CD14-positive monocyte (primary cell): Measurements from ENCODE around the gene SOS1. TPM values are rescaled to one million over a fixed set of nuclear protein-coding genes. Genes with fewer than 3 reads are reported as not detected.

Source experiments
- DNase-seq, 3 donors: peaks; one replicate each; pipeline ENCODE4 v3.0.0-alpha.2; 2011 to 2022
- H2AFZ ChIP-seq: 2 replicates; pipeline ENCODE4 v1.6.0; 2012; ENCODE audit warnings: mild to moderate bottlenecking, low read depth, low read length, inconsistent platforms; ENCODE audit not compliant: insufficient read depth, poor library complexity, severe bottlenecking
- H3K27ac ChIP-seq, 2 donors: 1 replicate in 1 of 2; 2 replicates in 1 of 2; pipeline ENCODE4 v1.5.1; 2012 to 2013; ENCODE audit warnings: low read length in 2 of 2, control low read depth in 1 of 2, inconsistent platforms in 1 of 2, low read depth in 1 of 2, mild to moderate bottlenecking in 1 of 2
- H3K27me3 ChIP-seq, 2 donors: one replicate each; pipeline versions ENCODE4 v1.6.0 to v1.6.1; 2011 to 2013; ENCODE audit warnings: low read length in 2 of 2; ENCODE audit not compliant: control insufficient read depth in 2 of 2, insufficient read depth in 2 of 2
- H3K36me3 ChIP-seq, 2 donors: replicated peaks in 1 of 2; 1 replicate in 1 of 2; 2 replicates in 1 of 2; pipeline versions ENCODE4 v1.5.1 to v1.6.1; 2012 to 2013; ENCODE audit warnings: low read length in 2 of 2, control low read depth in 1 of 2, inconsistent platforms in 1 of 2, mild to moderate bottlenecking in 1 of 2; ENCODE audit not compliant: insufficient read depth in 2 of 2, control insufficient read depth in 1 of 2
- H3K4me1 ChIP-seq, 2 donors: 1 replicate in 1 of 2; 2 replicates in 1 of 2; pipeline versions ENCODE4 v1.5.1 to v1.6.1; 2012 to 2013; ENCODE audit warnings: low read length in 2 of 2, control low read depth in 1 of 2, inconsistent platforms in 1 of 2, mild to moderate bottlenecking in 1 of 2, moderate library complexity in 1 of 2; ENCODE audit not compliant: insufficient read depth in 2 of 2, control insufficient read depth in 1 of 2
- H3K4me2 ChIP-seq: replicated peaks from 2 replicates; pipeline ENCODE3; 2012; ENCODE audit warnings: low read length, moderate library complexity, mild to moderate bottlenecking; ENCODE audit not compliant: poor library complexity, severe bottlenecking; ENCODE audit errors: extremely low read depth
- H3K4me3 ChIP-seq, 3 experiments: fragments of 200-600 bp in 1 of 3; sonication (generic) in 1 of 3; replicated peaks in 1 of 3; 1 replicate in 2 of 3; 2 replicates in 1 of 3; pipeline ENCODE4 v1.5.1; 2011 to 2013; ENCODE audit warnings: low read length in 3 of 3, mild to moderate bottlenecking in 3 of 3, control low read depth in 2 of 3, low read depth in 2 of 3, inconsistent platforms in 1 of 3, moderate library complexity in 1 of 3
- H3K79me2 ChIP-seq: 2 replicates; pipeline ENCODE4 v1.6.0; 2012; ENCODE audit warnings: mild to moderate bottlenecking, control low read depth, inconsistent platforms, low read length, moderate library complexity; ENCODE audit not compliant: insufficient read depth
- H3K9ac ChIP-seq: 2 replicates; pipeline ENCODE4 v1.6.0; 2017; ENCODE audit warnings: low read length, mild to moderate bottlenecking; ENCODE audit not compliant: insufficient read depth, poor library complexity, severe bottlenecking
- H3K9me3 ChIP-seq, 2 donors: replicated peaks in 1 of 2; 1 replicate in 1 of 2; 2 replicates in 1 of 2; pipeline versions ENCODE4 v1.5.1 to v1.6.1; 2012 to 2013; ENCODE audit warnings: low read length in 2 of 2, control low read depth in 1 of 2; ENCODE audit not compliant: control insufficient read depth in 1 of 2, insufficient read depth in 1 of 2
- H4K20me1 ChIP-seq: 2 replicates; pipeline ENCODE4 v1.6.0; 2012; ENCODE audit warnings: mild to moderate bottlenecking, low read length, control low read depth, moderate library complexity; ENCODE audit not compliant: insufficient read depth
- H3K27ac Mint-ChIP-seq, 7 donors: one replicate each; pipeline ENCODE4 v1.8.0; 2020; ENCODE audit warnings: mild to moderate bottlenecking in 7 of 7, mixed read lengths in 7 of 7, moderate library complexity in 6 of 7, inconsistent platforms in 2 of 7
- H3K27me3 Mint-ChIP-seq, 3 donors: one replicate each; pipeline ENCODE4 v1.8.0; 2021 to 2022; ENCODE audit warnings: low read depth in 3 of 3, mild to moderate bottlenecking in 3 of 3, mixed read lengths in 3 of 3, moderate library complexity in 3 of 3, inconsistent platforms in 1 of 3
- H3K36me3 Mint-ChIP-seq, 2 donors: one replicate each; pipeline ENCODE4 v1.8.0; 2020; ENCODE audit warnings: mixed read lengths in 2 of 2, inconsistent platforms in 1 of 2, mild to moderate bottlenecking in 1 of 2
- H3K4me1 Mint-ChIP-seq: one replicate; pipeline ENCODE4 v1.8.0; 2020; ENCODE audit warnings: mild to moderate bottlenecking, mixed read lengths
- H3K4me3 Mint-ChIP-seq, 2 donors: one replicate each; pipeline ENCODE4 v1.8.0; 2020; ENCODE audit warnings: mild to moderate bottlenecking in 2 of 2, mixed read lengths in 2 of 2, moderate library complexity in 1 of 2
- H3K9me3 Mint-ChIP-seq, 7 donors: one replicate each; pipeline ENCODE4 v1.8.0; 2020 to 2022; ENCODE audit warnings: mixed read lengths in 7 of 7, mild to moderate bottlenecking in 6 of 7, moderate library complexity in 6 of 7, inconsistent platforms in 2 of 7
- WGBS: methylation state at CpG from one replicate; pipeline ENCODE4 v1.1.5; 2013; ENCODE audit warnings: missing lambda C conversion rate; ENCODE audit not compliant: insufficient coverage; 5-methylcytosine and 5-hydroxymethylcytosine counted together
- intact Hi-C, 2 donors: fragments of 100-400 bp; cut with micrococcal nuclease; formaldehyde crosslinking; loops; one replicate each; pipeline versions ENCODE4 v1.15.0 to v1.15.1; 2023
- polyA plus RNA-seq, 3 donors: library from polyadenylated mRNA; depleted of rRNA in 1 of 3; unstranded in 2 of 3; stranded (reverse) in 1 of 3; fragments of 300-500 nt in 2 of 3; fragments of >200 nt in 1 of 3; fragmentation: Illumina TruSeq in 2 of 3; gene quantifications; 1 replicate in 2 of 3; 2 replicates in 1 of 3; pipeline ENCODE4 v1.2.3, GENCODE V29; 2012 to 2021
- TF ChIP-seq, protein P1 (sequence below): fragments of 200-600 bp; IDR thresholded peaks from one replicate; pipeline ENCODE4 v1.8.0; 2022; ENCODE audit warnings: antibody characterized with exemption, mild to moderate bottlenecking

The SOS1 gene
- polyA plus RNA-seq, 3 donors: 5.3 to 15.6 (median 7.7) TPM

DNA sequence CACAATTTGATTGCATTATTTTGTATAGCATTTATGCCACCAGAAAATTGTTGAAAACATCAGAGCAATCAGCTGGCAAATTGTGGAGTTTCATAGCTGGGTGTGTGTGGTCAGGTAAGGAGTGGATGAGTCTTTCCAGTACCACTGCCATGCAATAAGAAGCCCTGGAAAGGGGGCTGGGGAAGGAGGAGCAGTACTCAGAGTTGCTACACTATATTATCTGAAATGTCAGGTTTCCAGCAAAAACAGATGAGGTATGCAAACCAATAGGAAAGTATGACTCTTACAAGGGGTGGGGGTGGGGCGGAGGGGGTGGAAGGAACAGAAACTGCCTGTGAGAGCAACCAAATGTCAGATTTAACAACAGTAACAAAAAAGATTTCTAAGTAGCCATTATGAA is 112.2 kb downstream of the SOS1 start:
- no peak overlapping the region for H3K27ac ChIP-seq

DNA sequence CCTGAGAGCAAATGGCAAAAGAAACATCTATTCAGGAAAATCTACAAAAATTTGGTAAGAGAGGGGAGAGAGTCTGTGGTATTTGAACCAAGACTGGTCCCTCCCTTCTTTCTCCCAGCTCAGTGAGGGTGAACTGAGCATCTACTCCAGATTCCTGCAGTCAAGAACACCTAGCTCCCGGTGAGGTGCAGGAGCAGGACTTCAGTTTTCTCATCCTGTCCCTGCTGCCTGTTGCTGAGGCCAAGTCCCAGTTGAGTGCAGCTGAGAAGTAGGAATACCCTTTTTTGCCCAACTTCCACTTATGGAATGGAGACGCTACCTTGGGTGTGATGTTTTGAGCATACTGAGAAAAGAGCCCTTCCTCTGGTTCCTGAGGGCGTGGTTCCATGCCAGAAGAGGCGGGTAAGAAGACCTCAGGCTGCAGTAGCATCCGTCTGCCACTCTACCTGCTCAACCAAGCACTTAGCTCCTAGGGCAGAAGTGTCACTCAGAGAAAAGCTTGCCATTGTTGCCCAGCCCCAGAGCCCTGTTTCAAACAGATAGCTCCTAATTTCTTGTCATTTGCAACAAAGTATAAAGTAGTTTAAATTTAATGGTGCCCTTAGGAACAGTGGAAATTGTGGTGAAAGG is 112.9 kb downstream of the SOS1 start:
- Histone ChIP-seq H3K79me2 (no peaks in the 10 kb centered on the region), H2AFZ (no peak overlapping the region), H4K20me1 (no peaks in the 10 kb centered on the region), H3K36me3 (peaks cover 68 to 95% of the 10 kb centered on the region in 2 donors), H3K4me3 (no peak overlapping the region), H3K4me2 (no peak overlapping the region), H3K27ac (no peak overlapping the region), H3K4me1 (no peaks in the 10 kb centered on the region), H3K27me3 (no peaks in the 10 kb centered on the region), H3K9me3 (no peaks in the 10 kb centered on the region), H3K9ac (no peak overlapping the region)
- TF ChIP-seq, protein P1, sequence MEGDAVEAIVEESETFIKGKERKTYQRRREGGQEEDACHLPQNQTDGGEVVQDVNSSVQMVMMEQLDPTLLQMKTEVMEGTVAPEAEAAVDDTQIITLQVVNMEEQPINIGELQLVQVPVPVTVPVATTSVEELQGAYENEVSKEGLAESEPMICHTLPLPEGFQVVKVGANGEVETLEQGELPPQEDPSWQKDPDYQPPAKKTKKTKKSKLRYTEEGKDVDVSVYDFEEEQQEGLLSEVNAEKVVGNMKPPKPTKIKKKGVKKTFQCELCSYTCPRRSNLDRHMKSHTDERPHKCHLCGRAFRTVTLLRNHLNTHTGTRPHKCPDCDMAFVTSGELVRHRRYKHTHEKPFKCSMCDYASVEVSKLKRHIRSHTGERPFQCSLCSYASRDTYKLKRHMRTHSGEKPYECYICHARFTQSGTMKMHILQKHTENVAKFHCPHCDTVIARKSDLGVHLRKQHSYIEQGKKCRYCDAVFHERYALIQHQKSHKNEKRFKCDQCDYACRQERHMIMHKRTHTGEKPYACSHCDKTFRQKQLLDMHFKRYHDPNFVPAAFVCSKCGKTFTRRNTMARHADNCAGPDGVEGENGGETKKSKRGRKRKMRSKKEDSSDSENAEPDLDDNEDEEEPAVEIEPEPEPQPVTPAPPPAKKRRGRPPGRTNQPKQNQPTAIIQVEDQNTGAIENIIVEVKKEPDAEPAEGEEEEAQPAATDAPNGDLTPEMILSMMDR: no peak
- intact Hi-C loops: no loop called here
- H3K27me3 Mint-ChIP-seq: no peaks in the 10 kb centered on the region
- no peaks in the 10 kb centered on the region for H3K4me1 Mint-ChIP-seq
- peaks cover 58 to 69% of the 10 kb centered on the region in 2 donors for H3K36me3 Mint-ChIP-seq
- H3K4me3 Mint-ChIP-seq: no peak overlapping the region
- DNase-seq: no peak
- peak overlapping the region in 4 of 7 donors; percentile 21 to 72 (median 24) for H3K27ac Mint-ChIP-seq
- H3K9me3 Mint-ChIP-seq: peaks cover 0 to 3% (median 0%) of the 10 kb centered on the region in 7 donors
- 100% methylated on average over 2 of the region's 5 CpGs for WGBS

More for the DNA sequence above, 112.2 kb downstream of the SOS1 start:
- no peak for DNase-seq
- H3K9me3 ChIP-seq: no peaks in the 10 kb centered on the region
- H4K20me1 ChIP-seq: no peaks in the 10 kb centered on the region
- H3K79me2 ChIP-seq: no peaks in the 10 kb centered on the region
- peak overlapping the region in 1 of 7 donors; percentile 26 for H3K27ac Mint-ChIP-seq
- no peaks in the 10 kb centered on the region for H3K27me3 ChIP-seq
- intact Hi-C loops: no loop called here
- H2AFZ ChIP-seq: no peak overlapping the region
- H3K4me3 ChIP-seq: no peak overlapping the region
- no peaks in the 10 kb centered on the region for H3K4me1 Mint-ChIP-seq
- no peaks in the 10 kb centered on the region for H3K27me3 Mint-ChIP-seq
- H3K9me3 Mint-ChIP-seq: peaks cover 0 to 3% (median 0%) of the 10 kb centered on the region in 7 donors
- H3K4me3 Mint-ChIP-seq: no peak overlapping the region
- peaks cover 74 to 95% of the 10 kb centered on the region in 2 donors for H3K36me3 ChIP-seq
- H3K36me3 Mint-ChIP-seq: peaks cover 63 to 73% of the 10 kb centered on the region in 2 donors
- no peaks in the 10 kb centered on the region for H3K4me1 ChIP-seq
- TF ChIP-seq, protein P1: no peak
- WGBS: no CpG with 5 or more reads among the region's 1 CpG
- H3K4me2 ChIP-seq: no peak overlapping the region
- no peak overlapping the region for H3K9ac ChIP-seq
